ENCODE data around the gene RBFOX2.
A peak's percentile ranks its signal among the peaks of the same experiment; 100 is the strongest.

The RBFOX2 gene

GRCh38 chr22:35734517-35734827 lies 294.2 kb downstream of the RBFOX2 start:
- no peaks in the 10 kb centered on the region for H3K79me2 ChIP-seq (ENCODE audit: insufficient read depth, low read length)
- peaks cover 66% of the 10 kb centered on the region for H3K4me1 ChIP-seq (ENCODE audit: insufficient read depth, low read length, severe bottlenecking)
- no peak overlapping the region for H3K4me3 ChIP-seq (ENCODE audit: low read depth, low read length, poor library complexity, severe bottlenecking)
- H2AFZ ChIP-seq (ENCODE audit: low read length) = no peak overlapping the region
- peak overlapping the region; percentile 33; the same call in 1 of the 2 replicates for H3K9ac ChIP-seq (ENCODE audit: low read length)
- TF ChIP-seq CTCF (IDR thresholded peaks at IDR 0.05; ENCODE audit: low read length) (no peak), EZH2 (IDR thresholded peaks at IDR 0.05; ENCODE audit: borderline replicate concordance, low read length) (no peak)
- no peaks in the 10 kb centered on the region for H3K9me2 ChIP-seq (ENCODE audit: low read depth, low read length)
- no peaks in the 10 kb centered on the region for H3K27me3 ChIP-seq (ENCODE audit: insufficient read depth, low read length)
- H3K27ac ChIP-seq (ENCODE audit: low read depth, low read length, poor library complexity, severe bottlenecking) = peak overlapping the region; percentile 68
- H3K36me3 ChIP-seq (ENCODE audit: insufficient read depth, low read length) = peaks cover 6% of the 10 kb centered on the region; the same call in 1 of the 2 replicates
- no peaks in the 10 kb centered on the region for H4K20me1 ChIP-seq (ENCODE audit: insufficient read depth, low read length)
- no peak overlapping the region; the same call in 1 of the 2 replicates for H3K4me2 ChIP-seq (ENCODE audit: low read length)
- H3K9me3 ChIP-seq (ENCODE audit: low read length) = no peaks in the 10 kb centered on the region
- no peaks in the 10 kb centered on the region for H3F3A ChIP-seq (ENCODE audit: insufficient read depth, low read length)

GRCh38 chr22:35733791-35734516 lies 294.7 kb downstream of the RBFOX2 start:
- Histone ChIP-seq H3K36me3 (ENCODE audit: insufficient read depth, low read length) (peaks cover 5% of the 10 kb centered on the region; the same call in 1 of the 2 replicates), H3K27ac (ENCODE audit: low read depth, low read length, poor library complexity, severe bottlenecking) (peak overlapping the region; percentile 68), H3K4me1 (ENCODE audit: insufficient read depth, low read length, severe bottlenecking) (peaks cover 66% of the 10 kb centered on the region), H3K4me2 (ENCODE audit: low read length) (peak overlapping the region; percentile 1; the same call in 1 of the 2 replicates), H3F3A (ENCODE audit: insufficient read depth, low read length) (no peaks in the 10 kb centered on the region), H3K79me2 (ENCODE audit: insufficient read depth, low read length) (no peaks in the 10 kb centered on the region), H3K9me3 (ENCODE audit: low read length) (no peaks in the 10 kb centered on the region), H2AFZ (ENCODE audit: low read length) (no peak overlapping the region), H4K20me1 (ENCODE audit: insufficient read depth, low read length) (no peaks in the 10 kb centered on the region), H3K9ac (ENCODE audit: low read length) (peak overlapping the region; percentile 33; the same call in 1 of the 2 replicates), H3K27me3 (ENCODE audit: insufficient read depth, low read length) (no peaks in the 10 kb centered on the region), H3K9me2 (ENCODE audit: low read depth, low read length) (no peaks in the 10 kb centered on the region), H3K4me3 (ENCODE audit: low read depth, low read length, poor library complexity, severe bottlenecking) (no peak overlapping the region)
- TF ChIP-seq CTCF (IDR thresholded peaks at IDR 0.05; ENCODE audit: low read length) (peak; percentile 11; the same call in 1 of the 2 replicates), EZH2 (IDR thresholded peaks at IDR 0.05; ENCODE audit: borderline replicate concordance, low read length) (no peak)

GRCh38 chr22:35733036-35733435 lies 295.6 kb downstream of the RBFOX2 start:
- Histone ChIP-seq H4K20me1 (ENCODE audit: insufficient read depth, low read length) (no peaks in the 10 kb centered on the region), H3K9me2 (ENCODE audit: low read depth, low read length) (no peaks in the 10 kb centered on the region), H3K27ac (ENCODE audit: low read depth, low read length, poor library complexity, severe bottlenecking) (peak overlapping the region; percentile 68), H3K4me1 (ENCODE audit: insufficient read depth, low read length, severe bottlenecking) (peaks cover 65% of the 10 kb centered on the region), H3K9me3 (ENCODE audit: low read length) (no peaks in the 10 kb centered on the region), H3K27me3 (ENCODE audit: insufficient read depth, low read length) (no peaks in the 10 kb centered on the region), H2AFZ (ENCODE audit: low read length) (no peak overlapping the region), H3K36me3 (ENCODE audit: insufficient read depth, low read length) (no peaks in the 10 kb centered on the region), H3F3A (ENCODE audit: insufficient read depth, low read length) (no peaks in the 10 kb centered on the region), H3K79me2 (ENCODE audit: insufficient read depth, low read length) (no peaks in the 10 kb centered on the region), H3K4me3 (ENCODE audit: low read depth, low read length, poor library complexity, severe bottlenecking) (no peak overlapping the region), H3K9ac (ENCODE audit: low read length) (no peak overlapping the region), H3K4me2 (ENCODE audit: low read length) (no peak overlapping the region)
- TF ChIP-seq EZH2 (IDR thresholded peaks at IDR 0.05; ENCODE audit: borderline replicate concordance, low read length) = no peak
- no peak for TF ChIP-seq CTCF (IDR thresholded peaks at IDR 0.05; ENCODE audit: low read length)

All from OCI-LY1 (cell line).